ENCODE data around the gene CYP3A7.
"Not testable (repeated sequence)": the region's sequence is repeated elsewhere in the genome, so short reads cannot be mapped to it uniquely, and the experiment has no call there.

The CYP3A7 gene

DNA sequence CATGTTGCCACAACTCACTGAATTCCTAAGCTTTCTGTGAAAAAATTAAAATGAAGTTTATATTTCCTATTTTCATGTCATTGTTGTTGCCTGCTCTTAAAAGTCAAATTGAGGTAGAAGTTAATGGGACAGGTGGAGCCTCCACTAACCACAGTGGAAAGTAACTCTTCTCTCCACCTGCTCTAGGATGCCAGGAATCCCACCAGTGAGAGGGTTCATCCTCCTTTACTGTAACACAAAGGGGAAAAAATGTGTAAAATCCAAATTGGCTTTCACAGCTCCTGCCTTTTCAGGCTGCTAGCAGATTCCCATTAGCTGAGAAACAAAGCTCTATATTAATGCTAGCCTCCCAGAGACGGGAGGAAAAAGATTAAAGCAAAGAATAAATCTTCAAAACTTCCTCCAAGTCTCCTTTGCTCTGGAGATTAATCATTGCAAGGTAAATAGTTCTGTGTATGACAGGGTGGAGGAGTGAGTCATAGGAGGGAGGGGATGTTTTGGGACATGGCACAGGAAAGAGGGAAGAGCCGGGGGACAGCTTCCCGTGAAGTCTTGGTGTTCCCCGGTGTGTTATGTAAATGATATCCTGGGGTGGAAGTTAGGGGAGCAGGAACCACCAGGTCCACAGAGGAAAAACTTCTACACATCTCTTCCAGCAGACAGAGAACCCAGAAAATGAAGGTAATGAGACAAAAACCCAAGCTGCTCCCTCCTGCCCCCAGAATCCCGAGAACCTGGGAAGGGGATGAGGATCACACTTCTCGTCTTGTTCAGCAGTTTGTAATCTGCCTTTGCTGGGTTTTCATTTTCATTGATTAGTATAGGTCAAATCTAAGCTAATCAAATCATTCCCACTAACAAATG, 35.9 kb downstream of the CYP3A7 start:
- not testable (repeated sequence) for DNase-seq

DNA sequence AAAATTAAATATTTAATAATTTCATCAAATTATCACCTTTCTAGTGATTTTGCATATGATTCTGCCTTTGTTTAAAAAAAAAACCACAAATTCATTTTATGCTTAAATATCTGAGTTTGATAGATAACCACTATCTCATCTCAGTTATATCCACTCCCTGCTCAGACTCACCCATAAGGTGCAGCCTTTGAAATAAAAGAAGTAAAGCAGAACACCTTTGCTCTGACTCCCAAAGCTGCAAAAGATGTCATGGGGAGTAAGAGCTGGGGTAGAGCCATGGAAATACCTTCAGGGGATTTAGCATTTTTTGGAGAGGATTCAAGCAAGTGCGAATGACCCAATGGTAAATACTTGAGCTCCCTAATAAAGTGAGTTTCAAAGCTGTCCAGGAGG, 40.1 kb downstream of the CYP3A7 start:
- no peak for DNase-seq

DNA sequence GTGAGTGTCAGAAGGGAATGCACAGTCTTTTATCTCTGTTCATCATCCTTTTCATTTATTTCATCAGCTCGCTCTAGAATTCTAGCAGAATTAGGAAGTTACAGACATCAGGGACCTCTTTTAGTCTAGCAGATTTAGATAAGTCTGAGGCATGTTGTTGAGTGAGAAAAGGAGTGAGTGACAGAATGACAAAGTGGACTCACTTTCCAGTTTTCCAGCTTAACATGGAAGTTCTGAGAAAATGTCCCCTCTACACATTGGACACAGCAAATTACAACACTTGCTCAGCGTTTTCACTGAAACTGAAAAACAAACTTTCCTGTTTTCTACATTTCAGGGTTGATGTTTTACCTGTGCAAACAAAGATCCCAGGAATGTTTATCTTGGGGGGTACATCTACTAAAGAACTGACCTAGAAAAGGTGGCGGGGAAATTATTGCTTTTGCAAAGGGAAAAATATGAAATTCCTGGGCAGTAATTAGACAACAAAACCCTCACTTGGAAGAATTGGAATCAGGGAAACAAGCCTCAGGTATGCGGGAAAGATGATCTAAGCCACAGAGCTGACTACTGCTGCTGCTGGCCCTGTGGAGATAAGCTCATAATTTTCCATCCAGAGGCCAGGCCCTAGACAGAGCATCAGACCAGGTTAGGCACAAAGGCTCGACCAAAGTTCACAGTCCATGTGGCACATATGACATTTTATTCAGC, 40.6 kb downstream of the CYP3A7 start:
- no peak for DNase-seq

DNA sequence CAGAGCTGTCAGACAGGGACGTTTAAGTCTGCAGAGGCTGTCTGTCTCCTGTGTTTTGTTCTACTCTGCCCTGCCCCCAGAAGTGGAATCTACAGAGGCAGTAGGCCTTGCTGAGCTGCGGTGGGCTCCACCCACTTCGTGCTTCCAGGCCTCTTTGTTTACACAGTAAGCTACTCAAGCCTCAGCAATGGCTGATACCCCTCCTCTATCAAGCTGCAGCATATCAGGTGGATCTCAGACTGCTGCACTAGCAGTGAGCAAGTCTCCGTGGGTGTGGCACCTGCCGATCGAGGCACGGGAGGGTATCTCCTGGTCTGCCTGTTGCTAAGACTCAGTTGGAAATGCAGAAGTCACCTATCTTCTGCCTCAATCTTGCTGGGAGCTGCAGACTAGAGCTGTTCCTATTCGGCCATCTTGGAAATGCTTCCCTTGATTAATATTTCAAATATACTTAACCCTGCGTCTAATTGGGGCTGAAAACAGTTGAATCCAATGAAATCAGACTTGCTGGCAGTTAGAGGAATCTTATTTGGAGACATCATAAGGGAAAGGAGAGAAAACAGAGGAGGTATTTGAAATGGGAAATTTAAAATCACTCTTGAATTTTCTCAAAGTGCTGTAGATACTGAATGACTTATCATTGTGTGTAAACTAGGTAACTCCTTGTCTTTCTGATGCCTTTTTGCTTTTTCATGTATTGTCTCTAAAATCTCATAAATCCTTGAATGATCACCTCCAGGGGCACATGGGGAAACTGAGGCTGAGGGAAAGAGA, 41.4 kb downstream of the CYP3A7 start:
- DNase-seq, result peak; percentile 68

DNA sequence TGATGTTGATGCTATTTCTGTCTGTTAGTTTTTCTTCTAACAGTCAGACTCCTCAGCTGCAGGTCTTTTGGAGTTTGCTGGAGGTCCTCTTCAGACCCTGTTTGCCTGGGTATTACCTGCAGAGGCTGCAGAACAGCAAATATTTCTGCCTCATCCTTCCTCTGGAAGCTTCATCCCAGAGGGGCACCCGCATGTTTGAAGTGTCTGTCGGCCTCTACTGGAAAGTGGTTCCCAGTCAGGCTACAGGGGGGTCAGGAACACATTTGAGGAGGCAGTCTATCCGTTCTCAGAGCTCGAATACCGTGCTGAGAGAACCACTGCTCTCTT, 41.9 kb downstream of the CYP3A7 start:
- DNase-seq, result no peak

DNA sequence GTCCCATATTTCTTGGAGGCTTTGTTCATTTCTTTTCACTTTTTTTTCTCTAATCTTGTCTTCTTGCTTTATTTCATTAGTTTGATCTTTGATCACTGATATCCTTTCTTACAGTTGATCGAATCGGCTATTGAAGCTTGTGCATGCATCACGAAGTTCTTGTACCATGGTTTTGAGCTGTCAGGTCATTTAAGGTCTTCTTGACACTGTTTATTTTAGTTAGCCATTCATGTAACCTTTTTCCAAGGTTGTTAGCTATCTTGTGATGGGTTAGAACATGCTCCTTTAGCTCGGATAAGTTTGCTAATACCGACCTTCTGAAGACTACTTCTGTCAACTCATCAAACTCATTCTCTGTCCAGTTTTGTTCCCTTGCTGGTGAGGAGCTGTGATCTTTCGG, 42.4 kb downstream of the CYP3A7 start:
- not testable (repeated sequence) for DNase-seq

DNA sequence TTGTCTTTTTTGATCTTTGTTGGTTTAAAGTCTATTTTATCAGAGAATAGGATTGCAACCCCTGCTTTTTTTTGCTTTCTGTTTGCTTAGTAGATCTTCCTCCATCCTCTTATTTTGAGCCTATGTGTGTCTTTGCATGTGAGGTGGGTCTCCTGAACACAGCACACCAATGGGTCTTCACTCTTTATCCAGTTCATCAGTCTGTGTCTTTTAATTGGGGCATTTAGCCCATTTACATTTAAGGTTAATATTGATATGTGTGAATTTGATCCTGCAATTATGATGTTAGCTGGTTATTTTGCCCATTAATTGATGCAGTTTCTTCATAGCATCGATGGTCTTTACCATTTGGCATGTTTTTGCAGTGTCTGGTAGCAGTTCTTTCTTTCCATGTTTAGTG, 43.3 kb downstream of the CYP3A7 start:
- not testable (repeated sequence) for DNase-seq

DNA sequence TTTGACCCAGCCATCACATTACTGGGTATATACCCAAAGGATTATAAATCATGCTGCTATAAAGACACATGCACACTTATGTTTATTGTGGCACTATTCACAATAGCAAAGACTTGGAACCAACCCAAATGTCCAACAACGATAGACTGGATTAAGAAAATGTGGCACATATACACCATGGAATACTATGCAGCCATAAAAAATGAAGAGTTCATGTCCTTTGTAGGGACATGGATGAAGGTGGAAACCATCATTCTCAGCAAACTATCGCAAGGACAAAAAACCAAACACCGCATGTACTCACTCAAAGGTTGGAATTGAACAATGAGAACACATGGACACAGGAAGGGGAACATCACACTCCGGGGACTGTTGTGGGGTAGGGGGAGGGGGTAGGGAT, 44.1 kb downstream of the CYP3A7 start:
- DNase-seq, result not testable (repeated sequence)

DNA sequence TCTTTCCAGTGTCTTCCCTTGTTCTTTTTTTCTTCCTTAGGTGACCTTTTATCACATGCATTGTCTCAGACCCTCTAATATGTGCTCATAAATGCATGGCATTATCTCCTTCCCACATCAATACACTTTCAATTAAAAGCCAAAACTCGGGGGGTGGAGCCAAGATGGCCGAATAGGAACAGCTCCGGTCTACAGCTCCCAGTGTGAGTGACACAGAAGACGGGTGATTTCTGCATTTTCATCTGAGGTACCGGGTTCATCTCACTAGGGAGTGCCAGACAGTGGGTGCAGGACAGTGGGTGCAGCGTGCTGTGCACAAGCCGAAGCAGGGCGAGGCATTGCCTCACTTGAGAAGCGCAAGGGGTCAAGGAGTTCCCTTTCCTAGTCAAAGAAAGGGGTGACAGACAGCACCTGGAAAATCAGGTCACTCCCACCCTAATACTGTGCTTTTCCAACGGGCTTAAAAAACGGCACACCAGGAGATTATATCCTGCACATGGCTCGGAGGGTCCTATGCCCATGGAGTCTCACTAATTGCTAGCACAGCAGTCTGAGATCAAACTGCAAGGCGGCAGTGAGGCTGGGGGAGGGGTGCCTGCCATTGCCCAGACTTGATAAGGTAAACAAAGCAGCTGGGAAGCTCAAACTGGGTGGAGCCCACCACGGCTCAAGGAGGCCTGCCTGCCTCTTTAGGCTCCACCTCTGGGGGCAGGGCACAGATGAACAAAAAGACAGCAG, 49.0 kb downstream of the CYP3A7 start:
- not testable (repeated sequence) for DNase-seq

DNA sequence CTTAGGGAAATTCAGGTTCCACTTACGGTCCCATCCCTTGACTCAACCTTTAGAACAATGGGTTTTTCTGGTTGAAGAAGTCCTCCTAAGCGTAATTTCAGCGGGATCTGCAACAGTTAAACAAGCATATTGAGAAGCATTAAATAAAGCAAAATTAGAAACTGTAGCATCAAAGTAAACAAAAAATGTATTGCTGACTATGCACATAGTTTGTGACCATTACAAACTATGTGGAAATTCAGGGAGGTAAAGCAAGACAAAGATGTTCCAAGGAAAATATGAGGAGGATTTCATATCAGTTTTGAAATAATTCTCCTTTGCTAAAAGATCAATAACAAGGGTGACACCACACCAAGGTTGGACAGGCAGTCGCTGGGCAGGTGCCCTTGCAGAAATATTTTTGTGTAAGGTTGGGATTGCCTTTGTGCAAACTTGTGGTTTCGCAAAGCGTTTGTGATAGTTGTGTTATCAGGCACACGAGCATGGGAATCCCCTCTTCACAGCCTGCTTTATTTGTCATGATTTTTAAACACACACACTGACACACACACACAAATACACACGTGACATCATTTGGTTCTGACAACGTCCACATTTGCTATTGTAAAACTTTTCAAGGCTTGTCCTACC, 49.8 kb downstream of the CYP3A7 start:
- DNase-seq, result no peak

DNA sequence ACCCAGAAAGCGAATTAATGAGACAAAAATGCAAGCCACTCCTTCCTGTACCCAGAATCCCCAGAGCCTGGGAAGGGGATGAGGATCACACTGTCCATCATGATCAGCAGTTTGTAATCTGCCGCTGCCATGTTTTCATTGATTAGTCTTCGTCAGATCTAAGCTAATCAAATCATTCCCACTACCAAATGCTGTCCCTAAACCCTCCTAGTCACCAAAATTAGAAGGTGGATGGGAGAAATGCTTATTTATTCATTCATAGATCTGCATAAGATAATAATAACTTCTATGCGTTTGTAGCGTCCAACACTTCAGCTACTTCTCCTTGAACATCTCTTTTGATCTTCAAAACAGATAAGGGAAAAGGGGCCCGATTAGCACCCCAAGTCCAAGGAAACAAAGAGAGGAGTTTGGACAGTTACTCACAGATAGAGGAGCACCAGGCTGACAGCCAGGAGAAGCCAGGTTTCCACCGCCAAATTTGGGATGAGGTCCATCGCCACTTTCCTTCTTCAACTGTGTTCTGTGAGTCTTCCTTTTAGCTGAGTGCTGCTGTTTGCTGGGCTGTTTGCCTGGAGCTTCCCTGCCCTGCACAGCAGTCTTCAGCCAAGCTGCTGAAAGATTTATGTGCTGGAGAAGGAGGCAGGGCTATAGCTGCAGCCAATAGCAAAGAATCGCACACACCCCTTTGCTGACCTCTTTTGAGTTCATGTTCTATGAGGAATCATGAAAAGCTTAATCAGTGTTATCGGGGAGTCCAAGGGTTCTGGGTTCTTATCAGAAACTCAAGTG, 55.4 kb downstream of the CYP3A7 start, which contains the start of gene CYP3A5:
CYP3A5 (minus strand) TSS at position 597 of the 792 bp plus-strand sequence; CDS start at position 497, 100 bp downstream.
- DNase-seq, result no peak

DNA sequence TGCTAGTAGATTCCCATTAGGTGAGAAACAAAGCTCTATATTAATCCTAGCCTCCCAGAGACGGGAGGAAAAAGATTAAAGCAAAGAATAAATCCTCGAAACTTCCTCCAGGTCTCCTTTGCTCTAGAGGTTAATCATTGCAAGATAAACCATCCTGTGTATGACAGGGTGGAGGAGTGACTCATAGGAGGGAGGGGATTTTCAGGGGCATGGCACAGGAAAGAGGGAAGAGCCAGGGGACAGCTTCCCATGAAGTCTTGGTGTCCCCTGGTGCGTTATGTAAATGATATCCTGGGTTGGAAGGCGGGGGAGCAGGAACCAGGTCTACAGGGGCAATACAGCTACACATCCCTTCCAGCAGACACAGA, 56.0 kb downstream of the CYP3A7 start:
- DNase-seq, result no peak

DNA sequence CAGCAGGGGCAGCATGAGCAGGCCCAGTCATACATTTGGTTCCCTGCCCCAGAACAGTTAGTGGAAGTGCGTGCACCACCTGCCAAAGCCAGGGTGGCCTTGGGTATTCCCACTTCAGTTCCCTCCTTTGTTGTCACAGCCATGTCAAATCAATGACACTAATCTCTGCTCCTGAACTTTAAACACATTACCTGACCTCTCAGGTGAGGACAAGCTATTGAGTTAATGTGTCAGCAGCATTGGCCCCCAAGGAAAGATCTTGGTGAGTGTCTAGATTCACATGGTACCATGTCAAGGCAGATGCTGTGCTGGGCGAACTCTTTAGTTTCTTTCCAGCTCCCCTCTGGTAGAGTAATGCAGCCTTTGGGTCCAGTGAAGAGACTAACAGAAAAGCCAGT, 57.3 kb downstream of the CYP3A7 start:
- no peak for DNase-seq

DNA sequence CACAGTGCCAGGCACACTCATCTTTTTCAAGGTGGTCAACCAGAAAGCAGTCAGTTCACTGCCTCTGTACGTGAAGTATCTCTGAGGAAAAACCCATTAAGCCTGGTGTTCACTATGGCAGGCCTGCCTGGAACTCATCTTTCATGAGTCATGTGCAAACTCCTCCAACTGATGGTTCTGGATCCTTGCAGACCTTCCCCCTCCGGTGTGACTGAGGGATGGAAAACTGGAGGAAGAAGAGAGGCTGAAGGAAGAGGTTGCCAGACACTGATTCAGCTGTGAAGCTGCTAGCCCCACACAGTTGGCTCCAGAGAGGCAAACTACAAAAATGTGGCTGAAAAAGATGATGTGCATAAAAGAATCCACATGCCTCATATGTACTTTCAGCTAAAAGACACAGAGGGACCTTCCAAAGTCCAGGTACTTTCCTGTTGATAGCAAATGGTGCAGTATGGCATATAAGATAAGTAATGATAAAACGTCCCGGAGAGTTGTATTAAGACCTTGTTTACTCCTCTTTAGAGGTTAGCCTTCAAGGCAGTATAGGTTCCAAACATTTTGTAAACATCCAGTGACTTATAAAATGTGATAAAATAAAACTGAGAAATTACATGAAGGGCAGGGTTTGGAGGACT, 57.9 kb downstream of the CYP3A7 start:
- no peak for DNase-seq

DNA sequence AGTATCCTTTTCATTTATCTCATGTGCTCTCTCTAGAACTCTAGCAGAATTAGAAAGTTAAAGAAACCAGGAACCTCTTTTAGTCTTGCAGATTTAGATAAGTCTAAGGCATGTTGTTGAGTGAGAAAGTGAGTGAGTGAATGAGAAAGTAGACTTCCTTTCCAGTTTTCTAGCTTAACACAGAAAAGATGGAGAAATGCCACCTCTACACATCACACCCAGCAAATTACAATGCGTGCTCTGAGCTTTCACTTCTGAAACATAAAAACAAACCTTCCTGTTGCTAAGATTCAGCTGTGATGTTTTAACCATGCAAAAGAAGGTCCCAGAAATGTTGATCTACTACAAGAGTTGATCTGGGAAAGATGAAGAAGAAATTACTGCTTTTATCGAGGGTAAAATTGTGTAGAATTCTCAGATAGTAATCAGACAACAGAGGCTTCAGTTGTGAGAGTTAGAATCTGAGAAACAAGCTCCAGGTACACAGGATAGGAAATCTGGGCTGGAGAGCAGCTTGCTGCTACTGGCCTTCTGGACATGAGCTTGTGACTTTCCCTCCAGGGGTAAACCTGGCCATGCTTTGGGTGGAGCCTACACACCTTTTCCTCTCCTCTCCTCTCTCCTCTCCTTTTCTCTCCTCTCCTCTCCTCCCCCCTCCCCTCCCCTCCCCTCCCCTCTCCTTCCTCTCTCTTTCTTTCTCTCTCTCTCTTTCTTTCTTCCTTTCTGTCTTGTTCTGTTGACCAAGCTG, 59.8 kb downstream of the CYP3A7 start:
- DNase-seq, result no peak

DNA sequence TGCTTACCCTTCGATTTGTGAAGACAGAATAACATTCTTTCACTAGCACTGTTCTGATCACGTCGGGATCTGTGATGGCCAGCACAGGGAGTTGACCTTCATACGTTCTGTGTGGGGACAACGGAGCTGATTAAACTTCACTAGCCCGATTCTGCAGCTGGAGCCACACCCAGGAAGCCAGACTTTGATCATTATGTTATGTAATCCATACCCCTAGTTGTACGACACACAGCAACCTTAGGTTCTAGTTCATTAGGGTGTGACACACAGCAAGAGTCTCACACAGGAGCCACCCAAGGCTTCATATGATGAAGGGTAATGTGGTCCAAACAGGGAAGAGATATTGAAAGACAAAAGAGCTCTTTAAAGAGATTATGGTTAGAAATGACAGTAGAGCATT, 62.4 kb downstream of the CYP3A7 start:
- no peak for DNase-seq

DNA sequence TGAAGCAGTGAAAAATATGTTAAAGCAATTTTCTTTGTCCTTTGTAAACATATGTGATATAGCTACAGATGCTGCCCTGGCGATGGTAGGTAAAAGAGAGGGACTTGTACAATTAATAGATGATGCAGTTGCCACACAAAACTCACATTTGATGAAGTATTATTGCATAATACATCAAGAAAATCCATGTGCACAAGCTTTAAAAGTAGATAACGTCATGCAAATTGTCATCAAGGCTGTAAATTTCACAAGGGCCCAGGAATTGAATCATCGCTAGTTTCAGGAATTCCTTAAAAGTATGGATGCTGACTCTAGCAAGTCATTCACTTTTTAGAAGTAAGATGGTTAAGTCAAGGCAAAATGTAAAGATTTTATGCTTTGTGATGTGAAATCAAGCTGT, 65.2 kb downstream of the CYP3A7 start:
- no peak for DNase-seq

DNA sequence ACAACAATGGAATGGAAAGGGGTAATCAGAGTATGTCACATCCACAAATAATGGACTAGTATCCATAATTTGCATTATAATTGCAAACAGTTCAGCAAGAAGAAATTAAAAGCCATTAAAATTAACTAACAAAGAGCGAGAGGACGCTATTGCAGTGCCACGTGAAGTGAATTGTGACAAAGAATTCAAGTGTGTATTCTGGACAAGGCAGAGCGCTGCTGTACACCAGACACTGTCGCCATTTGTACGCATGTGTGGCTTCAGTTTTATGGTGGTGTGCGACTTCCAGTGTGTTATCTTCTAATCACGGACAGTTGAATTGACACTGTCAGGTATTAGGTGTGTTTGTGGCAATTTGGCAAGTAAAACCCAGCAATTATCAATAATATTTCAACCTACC, 66.5 kb downstream of the CYP3A7 start:
- no peak for DNase-seq

DNA sequence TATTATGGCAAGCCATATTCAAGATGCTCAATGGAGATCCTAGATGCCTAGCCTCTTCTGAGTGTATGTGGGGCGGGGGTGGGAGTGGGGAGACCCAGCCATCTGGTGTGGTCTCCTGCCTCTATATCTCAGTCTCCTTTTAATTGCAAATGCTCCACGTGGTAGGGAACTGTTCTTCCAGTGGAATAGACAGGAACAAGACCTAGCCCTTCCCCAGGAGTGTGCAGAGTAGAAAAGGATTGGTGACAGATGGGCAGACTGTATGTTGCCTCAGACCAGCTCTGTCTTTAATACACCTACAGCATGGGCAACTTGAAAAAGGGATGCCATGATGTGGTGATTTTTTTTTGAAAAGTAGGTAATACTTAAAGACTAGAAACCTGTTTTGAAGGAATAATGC, 67.8 kb downstream of the CYP3A7 start:
- DNase-seq, result no peak

DNA sequence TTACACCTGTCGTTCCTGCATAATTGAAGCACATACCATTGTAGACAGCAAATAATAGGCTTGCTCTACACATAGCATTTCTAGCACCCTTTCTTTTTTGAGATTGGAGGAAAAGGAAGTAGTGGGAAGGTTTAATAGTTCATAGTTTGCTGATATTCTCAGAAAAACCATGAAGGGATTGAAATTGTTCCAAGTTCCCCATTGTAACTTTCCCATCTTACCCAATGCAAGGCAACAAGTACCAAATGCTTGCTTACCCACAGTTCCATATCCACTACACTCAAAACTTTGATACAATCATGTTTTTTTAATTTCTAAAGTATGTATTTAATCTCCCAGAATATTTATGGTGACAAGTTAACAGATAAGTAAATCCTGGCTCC, 69.0 kb downstream of the CYP3A7 start:
- DNase-seq, result no peak
